SHP77 treated with DMSO at 0.1 percent for 48 hours (cell line): ENCODE data around the gene TECRL.
A peak's percentile ranks its signal among the peaks of the same experiment; 100 is the strongest.

Source experiments
- DNase-seq: peaks from one replicate; lab custom pipeline; 2025; lab: John Stamatoyannopoulos, UW

The TECRL gene

DNA sequence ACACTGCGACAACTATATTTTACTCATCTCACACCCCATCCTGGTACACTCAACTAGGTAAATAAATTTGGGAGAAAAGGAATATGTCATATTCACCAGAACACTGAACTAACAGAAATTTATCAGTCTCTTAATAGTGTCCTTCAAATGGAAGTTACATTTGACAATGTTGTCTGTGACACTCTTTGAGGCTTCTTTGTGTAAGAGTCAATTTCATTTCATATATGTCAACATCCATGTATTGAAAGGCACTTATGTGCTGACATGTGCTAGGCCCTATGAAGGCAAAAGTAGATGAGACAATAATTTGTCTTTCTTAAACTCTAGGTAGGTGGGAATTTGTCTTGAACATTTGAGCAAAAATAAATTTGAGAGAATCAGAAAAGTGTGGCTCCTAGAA is 82.0 kb downstream of the TECRL start:
- no peak for DNase-seq

- DNase-seq, result no peak
These were observed 82.7 kb downstream of the TECRL start for GRCh38 chr4:64326507-64326906.

DNA sequence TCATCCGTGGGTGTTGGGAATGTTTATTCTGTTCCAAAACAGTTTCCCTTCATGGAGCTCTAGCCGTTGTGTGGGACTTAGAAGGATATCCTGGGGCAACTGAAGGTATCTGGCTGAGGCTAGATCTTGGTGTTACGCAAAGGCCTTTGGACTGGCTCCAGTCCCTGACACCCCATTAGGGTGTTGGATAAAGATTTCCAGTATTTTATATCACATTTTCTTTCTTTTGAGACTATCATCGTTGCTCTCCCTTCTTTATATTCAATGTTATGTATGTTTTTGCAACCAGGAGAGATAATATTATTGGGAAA is 103.0 kb downstream of the TECRL start:
- DNase-seq, result no peak

GRCh38 chr4:64305565-64306254 is 103.5 kb downstream of the TECRL start:
- DNase-seq, result no peak

DNA sequence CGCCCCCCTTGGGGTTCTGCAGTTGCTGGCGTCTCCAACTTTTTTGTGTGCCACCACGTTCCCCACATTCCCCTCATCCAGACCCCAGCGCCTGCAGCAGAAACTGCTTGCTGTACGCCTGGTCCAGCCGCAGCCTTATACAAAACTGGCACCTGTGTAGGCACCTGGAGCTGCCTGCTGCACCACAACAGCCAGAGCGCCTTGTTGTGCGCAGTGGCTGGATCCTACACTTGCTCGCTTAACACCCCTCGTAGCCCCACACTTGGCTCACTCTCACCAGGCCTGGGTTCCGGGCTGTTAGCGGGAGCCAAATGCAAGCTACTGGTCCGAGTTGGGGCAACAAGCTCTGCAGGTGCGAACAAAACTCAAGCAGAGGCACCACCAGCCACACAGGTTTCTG is 136.8 kb downstream of the TECRL start:
- no peak for DNase-seq

DNA sequence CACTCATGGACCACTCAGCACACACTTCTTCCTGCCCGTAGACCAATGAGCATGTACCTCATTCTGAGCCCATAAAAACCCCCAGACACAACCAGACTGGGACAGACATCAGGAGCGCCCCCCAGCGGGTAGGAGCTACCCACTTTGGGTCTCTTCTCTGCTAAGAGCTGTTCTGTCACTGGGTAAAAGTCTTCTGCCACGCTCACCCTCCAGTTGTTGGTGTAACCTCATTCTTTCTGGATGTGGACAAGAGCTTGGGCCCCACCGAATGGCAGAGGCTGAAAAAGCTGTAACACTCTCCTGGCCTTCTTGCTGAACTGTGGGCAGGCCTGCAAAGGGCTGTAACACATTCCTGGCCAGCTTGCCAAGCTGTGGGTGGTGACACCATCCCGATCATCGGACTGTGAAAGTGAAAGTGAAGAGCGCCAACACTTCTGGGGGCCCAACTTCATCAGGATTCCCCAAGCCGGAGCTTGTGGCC is 137.6 kb downstream of the TECRL start:
- DNase-seq, result peak; percentile 56

- no peak for DNase-seq
These were observed 142.6 kb downstream of the TECRL start for GRCh38 chr4:64266669-64267068.

DNA sequence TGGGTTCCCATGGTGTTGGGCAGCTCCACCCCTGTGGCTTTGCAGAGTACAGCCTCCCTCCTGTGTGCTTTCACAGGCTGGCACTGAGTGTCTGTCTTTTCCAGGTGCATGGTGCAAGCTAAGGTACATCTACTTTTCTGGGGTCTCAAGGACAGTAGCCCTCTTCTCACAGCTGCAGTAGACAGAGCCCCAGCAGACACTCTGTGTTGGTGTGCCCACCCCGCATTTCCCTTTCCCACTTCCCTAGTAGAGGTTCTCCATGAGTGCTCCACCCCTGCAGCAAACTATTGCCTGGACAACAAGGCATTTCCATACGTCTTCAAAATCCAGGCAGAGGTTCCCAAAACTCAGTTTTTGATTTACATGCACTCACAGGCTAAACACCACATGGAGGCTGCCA is 143.0 kb downstream of the TECRL start:
- DNase-seq, result no peak

DNA sequence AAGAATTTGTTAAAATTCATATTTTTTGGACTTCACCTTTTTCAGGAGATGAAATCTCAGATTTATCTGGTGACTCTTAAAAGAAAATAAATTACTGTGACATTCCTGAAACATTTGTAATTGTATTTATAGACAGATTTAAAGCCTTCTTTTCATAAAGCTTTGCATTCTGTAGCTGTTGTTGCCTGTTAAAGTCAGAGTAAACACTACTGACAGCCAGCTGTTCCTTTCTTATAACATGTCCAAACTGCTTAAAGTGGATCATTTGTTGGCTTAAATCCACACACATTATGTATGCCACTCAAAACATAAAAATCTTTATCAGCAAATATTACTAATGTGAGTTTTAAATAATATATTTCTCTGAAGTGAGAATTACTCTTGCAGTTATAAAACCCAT is 157.5 kb downstream of the TECRL start:
- no peak for DNase-seq

- no peak for DNase-seq
These were observed 158.8 kb downstream of the TECRL start for GRCh38 chr4:64250488-64250887.

DNA sequence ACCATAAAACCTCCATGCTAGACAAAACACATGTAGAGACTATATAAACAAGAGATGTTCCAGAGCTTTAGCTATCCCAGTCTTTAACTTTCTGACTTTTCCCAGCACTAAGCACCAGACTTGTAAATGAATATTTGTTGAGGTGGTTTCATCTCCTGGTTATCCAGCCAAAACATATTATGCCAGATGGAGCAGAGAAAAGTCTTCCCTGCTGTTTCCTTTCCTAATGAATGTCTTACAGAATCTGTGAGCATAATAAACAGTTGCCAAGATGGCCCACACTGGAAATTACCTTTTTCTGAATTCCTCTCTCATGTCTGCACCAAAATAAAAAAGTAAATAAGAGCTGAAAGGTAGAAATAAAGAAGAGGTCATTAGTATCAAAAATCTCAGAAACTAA is 159.2 kb downstream of the TECRL start:
- DNase-seq, result no peak

DNA sequence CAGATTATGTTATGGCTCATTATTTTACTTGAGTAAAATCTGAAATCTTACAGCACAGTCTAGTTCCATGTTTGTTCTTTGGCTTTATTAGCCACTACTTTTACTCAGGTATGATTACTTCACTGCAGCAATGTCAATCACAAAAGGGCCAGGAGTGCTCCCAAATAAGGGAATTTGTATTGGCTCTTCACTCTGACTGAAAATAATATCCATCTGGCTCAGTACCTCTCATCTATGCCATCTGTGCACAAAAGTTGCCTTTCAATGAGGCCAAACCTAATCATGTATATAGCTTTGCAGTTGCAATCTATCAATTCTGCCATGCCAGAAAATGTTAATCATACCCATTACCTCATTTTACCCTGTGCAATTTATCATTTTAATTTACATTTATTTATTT is 161.1 kb downstream of the TECRL start:
- no peak for DNase-seq

- DNase-seq, result no peak
These were observed 178.4 kb downstream of the TECRL start for GRCh38 chr4:64230709-64231310.
